HepG2 (cell line): ENCODE measurements around the gene KLHL36. TPM values are rescaled to one million over a fixed set of nuclear protein-coding genes. Genes with fewer than 3 reads are reported as not detected.
A peak's percentile ranks its signal among the peaks of the same experiment; 100 is the strongest.

ENCODE experiments used
- FOXO4 ChIP-seq: sonication (generic); formaldehyde crosslinking; conservative IDR thresholded peaks from 2 replicates; pipeline ENCODE4 v1.8.1; 2023; ENCODE audit warnings: missing genetic modification reagents
- HNRNPL ChIP-seq: fragments of 200-400 bp; formaldehyde crosslinking; IDR thresholded peaks from 2 replicates; pipeline ENCODE4 v1.6.1; 2017; ENCODE audit warnings: mild to moderate bottlenecking, low read depth, low read length
- IRF2 ChIP-seq: IDR thresholded peaks from 2 replicates; pipeline ENCODE4 v1.6.1; 2018; ENCODE audit warnings: missing genetic modification reagents, missing compliant biosample characterization
- NKX3-1 ChIP-seq: sonication (generic); formaldehyde crosslinking; IDR thresholded peaks from 2 replicates; pipeline ENCODE4 v1.5.0; 2020; ENCODE audit warnings: missing genetic modification reagents
- STAG1 ChIP-seq: sonication (generic); formaldehyde crosslinking; IDR thresholded peaks from 2 replicates; pipeline ENCODE4 v1.4.0; 2020; ENCODE audit warnings: missing genetic modification reagents
- TGIF2 ChIP-seq: IDR thresholded peaks from 2 replicates; pipeline ENCODE4 v1.6.1; 2016; ENCODE audit warnings: control low read depth, missing compliant biosample characterization
- ZBTB3 ChIP-seq: sonication (generic); formaldehyde crosslinking; IDR thresholded peaks from 2 replicates; pipeline ENCODE4 v1.4.0; 2020; ENCODE audit warnings: low read depth, mild to moderate bottlenecking, moderate library complexity, missing genetic modification reagents, borderline replicate concordance
- ZMAT5 ChIP-seq: sonication (generic); formaldehyde crosslinking; IDR thresholded peaks from 2 replicates; pipeline ENCODE4 v1.5.0; 2020; ENCODE audit warnings: mild to moderate bottlenecking, low read depth, missing genetic modification reagents, borderline replicate concordance
- ZNF292 ChIP-seq: sonication (generic); formaldehyde crosslinking; IDR thresholded peaks from 2 replicates; pipeline ENCODE4 v1.8.1; 2022; ENCODE audit warnings: mild to moderate bottlenecking, low read depth, missing genetic modification reagents, borderline replicate concordance
- ZNF331 ChIP-seq: sonication (generic); formaldehyde crosslinking; IDR thresholded peaks from 2 replicates; pipeline ENCODE4 v1.4.0; 2020; ENCODE audit warnings: missing genetic modification reagents
- ZNF432 ChIP-seq: sonication (generic); formaldehyde crosslinking; IDR thresholded peaks from 2 replicates; pipeline ENCODE4 v1.5.0; 2020; ENCODE audit warnings: missing genetic modification reagents, mild to moderate bottlenecking, borderline replicate concordance
- ZNF512B ChIP-seq: sonication (generic); formaldehyde crosslinking; IDR thresholded peaks from 2 replicates; pipeline ENCODE4 v1.5.1; 2020; ENCODE audit warnings: missing genetic modification reagents, mild to moderate bottlenecking, borderline replicate concordance
- ZNF569 ChIP-seq: sonication (generic); formaldehyde crosslinking; IDR thresholded peaks from 2 replicates; pipeline ENCODE4 v1.5.0; 2020; ENCODE audit warnings: mild to moderate bottlenecking, missing genetic modification reagents, moderate library complexity, borderline replicate concordance
- ZNF660 ChIP-seq: sonication (generic); formaldehyde crosslinking; IDR thresholded peaks from 2 replicates; pipeline ENCODE4 v1.5.1; 2020; ENCODE audit warnings: mild to moderate bottlenecking, low read depth, missing genetic modification reagents, borderline replicate concordance
- ZNF687 ChIP-seq: sonication (generic); formaldehyde crosslinking; IDR thresholded peaks from 2 replicates; pipeline ENCODE4 v1.5.1; 2020; ENCODE audit warnings: mild to moderate bottlenecking, missing genetic modification reagents, moderate library complexity
- polyA plus RNA-seq, 8 experiments: library from polyadenylated mRNA; depleted of rRNA in 3 of 8; stranded (reverse) in 7 of 8; unstranded in 1 of 8; fragments of >200 nt; fragmentation: Illumina TruSeq in 4 of 8; extraction: Trizol in 4 of 8; gene quantifications; 2 replicates each; pipeline versions ENCODE4 v1.2.1 to v1.2.3, GENCODE V29; 2011 to 2016; ENCODE audit warnings: low read depth in 4 of 8, missing spikeins in 1 of 8, mixed read lengths in 1 of 8; ENCODE audit not compliant: insufficient read depth in 1 of 8
- total RNA-seq, 5 experiments: library from RNA; depleted of rRNA; stranded (reverse); fragments of >200 nt; fragmentation: Illumina TruSeq; extraction: Trizol; gene quantifications; 2 replicates each; pipeline ENCODE4 v1.2.3, GENCODE V29; 2016; ENCODE audit warnings: low read depth in 1 of 5
- TF ChIP-seq, protein P1 (sequence below): sonication (generic); formaldehyde crosslinking; IDR thresholded peaks from 2 replicates; pipeline ENCODE4 v1.5.0; 2020; ENCODE audit warnings: missing genetic modification reagents

Gene KLHL36
- total and polyA plus RNA-seq, 2 of the 13 experiments (the other 11 are each of a cell fraction or from before 2014, with no cell fraction given) = 24.3 to 26.0 TPM

GRCh38 chr16:84647828-84648594, at the start of gene KLHL36 (continued):
- TF ChIP-seq ZNF569 (CRISPR knock-in tag) (no peak), ZNF512B (no peak), ZBTB3 (no peak; the same call in 1 of the 2 replicates), TGIF2 (CRISPR knock-in tag) (no peak; the same call in 1 of the 2 replicates), ZNF687 (CRISPR knock-in tag) (peak; percentile 96), ZNF432 (CRISPR knock-in tag) (no peak), ZNF292 (CRISPR knock-in tag) (no peak), STAG1 (CRISPR knock-in tag) (no peak), NKX3-1 (CRISPR knock-in tag) (peak; percentile 79; the same call in 1 of the 2 replicates), HNRNPL (no peak), ZNF660 (CRISPR knock-in tag) (no peak), ZNF331 (peak; percentile 60), IRF2 (no peak), FOXO4 (CRISPR knock-in tag) (no peak), ZMAT5 (CRISPR knock-in tag) (no peak)
- TF ChIP-seq, protein P1, sequence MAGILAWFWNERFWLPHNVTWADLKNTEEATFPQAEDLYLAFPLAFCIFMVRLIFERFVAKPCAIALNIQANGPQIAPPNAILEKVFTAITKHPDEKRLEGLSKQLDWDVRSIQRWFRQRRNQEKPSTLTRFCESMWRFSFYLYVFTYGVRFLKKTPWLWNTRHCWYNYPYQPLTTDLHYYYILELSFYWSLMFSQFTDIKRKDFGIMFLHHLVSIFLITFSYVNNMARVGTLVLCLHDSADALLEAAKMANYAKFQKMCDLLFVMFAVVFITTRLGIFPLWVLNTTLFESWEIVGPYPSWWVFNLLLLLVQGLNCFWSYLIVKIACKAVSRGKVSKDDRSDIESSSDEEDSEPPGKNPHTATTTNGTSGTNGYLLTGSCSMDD (CRISPR knock-in tag) = 0 out of 2 replicates have a peak, but pooled peaks have one; percentile 44
